ENCODE results near the gene LMCD1.

DNA sequence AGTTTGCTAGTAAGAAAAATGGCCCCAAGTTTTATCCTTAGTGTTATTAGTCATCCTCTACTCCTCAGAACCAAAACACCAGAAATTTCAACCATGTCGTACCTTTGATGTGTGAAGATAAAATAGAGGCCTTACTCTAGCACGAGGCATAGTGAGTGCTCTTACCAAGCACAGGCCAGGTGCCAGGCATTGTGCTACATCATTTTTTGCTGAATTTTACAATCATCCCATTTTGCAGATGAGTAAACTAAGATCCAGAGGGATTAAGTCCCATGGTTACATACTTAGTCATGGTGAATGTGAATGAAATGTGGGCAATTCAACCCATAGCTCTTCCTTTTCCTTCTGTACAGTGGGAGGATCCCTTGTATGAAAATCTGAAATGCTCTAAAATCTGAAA is 15.2 kb downstream of the LMCD1 start:
- TF ChIP-seq, protein P1, sequence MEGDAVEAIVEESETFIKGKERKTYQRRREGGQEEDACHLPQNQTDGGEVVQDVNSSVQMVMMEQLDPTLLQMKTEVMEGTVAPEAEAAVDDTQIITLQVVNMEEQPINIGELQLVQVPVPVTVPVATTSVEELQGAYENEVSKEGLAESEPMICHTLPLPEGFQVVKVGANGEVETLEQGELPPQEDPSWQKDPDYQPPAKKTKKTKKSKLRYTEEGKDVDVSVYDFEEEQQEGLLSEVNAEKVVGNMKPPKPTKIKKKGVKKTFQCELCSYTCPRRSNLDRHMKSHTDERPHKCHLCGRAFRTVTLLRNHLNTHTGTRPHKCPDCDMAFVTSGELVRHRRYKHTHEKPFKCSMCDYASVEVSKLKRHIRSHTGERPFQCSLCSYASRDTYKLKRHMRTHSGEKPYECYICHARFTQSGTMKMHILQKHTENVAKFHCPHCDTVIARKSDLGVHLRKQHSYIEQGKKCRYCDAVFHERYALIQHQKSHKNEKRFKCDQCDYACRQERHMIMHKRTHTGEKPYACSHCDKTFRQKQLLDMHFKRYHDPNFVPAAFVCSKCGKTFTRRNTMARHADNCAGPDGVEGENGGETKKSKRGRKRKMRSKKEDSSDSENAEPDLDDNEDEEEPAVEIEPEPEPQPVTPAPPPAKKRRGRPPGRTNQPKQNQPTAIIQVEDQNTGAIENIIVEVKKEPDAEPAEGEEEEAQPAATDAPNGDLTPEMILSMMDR (IDR thresholded peaks at IDR 0.05): no peak
- no peak for TF ChIP-seq POLR2A (IDR thresholded peaks at IDR 0.05)

Measured in body of pancreas (tissue), 4 donors.